Chondrocyte (in vitro differentiated cells): Measurements from ENCODE around the gene SLAIN1. TPM values are rescaled to one million over a fixed set of nuclear protein-coding genes. Genes with fewer than 3 reads are reported as not detected.

Experiments used
- DNase-seq: peaks from one replicate; pipeline ENCODE4 v3.0.0; 2021; ENCODE audit warnings: mixed read lengths, low spot score
- H3K27ac Mint-ChIP-seq: one replicate; pipeline ENCODE4 v1.8.0; 2021; ENCODE audit warnings: mild to moderate bottlenecking, moderate library complexity, mixed read lengths; ENCODE audit not compliant: unreplicated experiment
- H3K27me3 Mint-ChIP-seq: 2 replicates; pipeline ENCODE4 v1.8.0; 2021; ENCODE audit warnings: low read depth, mixed read lengths
- H3K36me3 Mint-ChIP-seq: 2 replicates; pipeline ENCODE4 v1.8.0; 2021; ENCODE audit warnings: low read depth, mixed read lengths
- H3K4me1 Mint-ChIP-seq: 2 replicates; pipeline ENCODE4 v1.8.0; 2021; ENCODE audit warnings: low read depth, mild to moderate bottlenecking, mixed read lengths
- H3K4me3 Mint-ChIP-seq: one replicate; pipeline ENCODE4 v1.8.0; 2021; ENCODE audit warnings: mild to moderate bottlenecking, moderate library complexity, mixed read lengths; ENCODE audit not compliant: unreplicated experiment
- H3K9me3 Mint-ChIP-seq: 2 replicates; pipeline ENCODE4 v1.8.0; 2021; ENCODE audit warnings: low read depth, mixed read lengths
- CTCF ChIP-seq: fragments of 200-600 bp; sonication (generic); IDR thresholded peaks from 2 replicates; pipeline ENCODE4 v1.5.0; 2021; ENCODE audit warnings: antibody characterized with exemption, mild to moderate bottlenecking, moderate library complexity
- total RNA-seq: library from RNA; stranded (reverse); gene quantifications from 3 replicates; pipeline ENCODE4 v1.2.1, GENCODE V29; 2021

Gene SLAIN1
- total RNA-seq, 1 donor from 2014 or later = 0.82 TPM

GRCh38 chr13:77806518-77806917, 109.0 kb downstream of the SLAIN1 start:
- Mint-ChIP-seq H3K27ac (no peak overlapping the region), H3K4me3 (no peak overlapping the region), H3K27me3 (peaks cover 4% of the 10 kb centered on the region), H3K4me1 (no peaks in the 10 kb centered on the region), H3K36me3 (no peaks in the 10 kb centered on the region), H3K9me3 (no peaks in the 10 kb centered on the region)
- no peak for TF ChIP-seq CTCF
- DNase-seq = no peak

- DNase-seq = no peak
- Mint-ChIP-seq H3K36me3 (no peaks in the 10 kb centered on the region), H3K27me3 (peaks cover 4% of the 10 kb centered on the region), H3K4me1 (no peaks in the 10 kb centered on the region), H3K27ac (no peak overlapping the region), H3K9me3 (no peaks in the 10 kb centered on the region), H3K4me3 (no peak overlapping the region)
- no peak for TF ChIP-seq CTCF
Observed at GRCh38 chr13:77807431-77808135, 110.1 kb downstream of the SLAIN1 start.

GRCh38 chr13:77810430-77810829, 112.9 kb downstream of the SLAIN1 start:
- no peak overlapping the region for H3K4me3 Mint-ChIP-seq
- DNase-seq = no peak
- H3K9me3 Mint-ChIP-seq = no peaks in the 10 kb centered on the region
- no peaks in the 10 kb centered on the region for H3K36me3 Mint-ChIP-seq
- H3K27ac Mint-ChIP-seq = no peak overlapping the region
- TF ChIP-seq CTCF = peak; percentile 38
- H3K4me1 Mint-ChIP-seq = no peaks in the 10 kb centered on the region
- peaks cover 4% of the 10 kb centered on the region for H3K27me3 Mint-ChIP-seq

- Mint-ChIP-seq H3K4me3 (no peak overlapping the region), H3K27me3 (peaks cover 7% of the 10 kb centered on the region), H3K4me1 (no peaks in the 10 kb centered on the region), H3K9me3 (no peaks in the 10 kb centered on the region), H3K36me3 (no peaks in the 10 kb centered on the region), H3K27ac (no peak overlapping the region)
- DNase-seq = no peak
- no peak for TF ChIP-seq CTCF
Observed at GRCh38 chr13:77810878-77811277, 113.4 kb downstream of the SLAIN1 start.

- Mint-ChIP-seq H3K9me3 (no peaks in the 10 kb centered on the region), H3K4me3 (no peak overlapping the region), H3K36me3 (no peaks in the 10 kb centered on the region), H3K27me3 (peaks cover 8% of the 10 kb centered on the region), H3K4me1 (no peaks in the 10 kb centered on the region), H3K27ac (no peak overlapping the region)
- DNase-seq = no peak
- no peak for TF ChIP-seq CTCF
Observed at GRCh38 chr13:77811381-77811780, 113.9 kb downstream of the SLAIN1 start.
